ENCODE results near the gene HMOX1.

DNA sequence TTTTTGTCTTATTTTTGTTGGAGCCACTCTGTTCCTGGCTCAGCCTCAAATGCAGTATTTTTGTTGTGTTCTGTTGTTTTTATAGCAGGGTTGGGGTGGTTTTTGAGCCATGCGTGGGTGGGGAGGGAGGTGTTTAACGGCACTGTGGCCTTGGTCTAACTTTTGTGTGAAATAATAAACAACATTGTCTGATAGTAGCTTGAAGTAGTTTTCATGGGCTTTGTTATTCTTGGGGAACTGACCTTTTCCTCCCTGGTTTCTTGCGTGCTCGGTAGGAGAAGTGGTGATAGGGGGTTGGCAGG lies 13.1 kb downstream of the HMOX1 start:
- TF ChIP-seq EZH2phosphoT487 (IDR thresholded peaks at IDR 0.05; ENCODE audit: low read length) (no peak), EZH2 (optimal IDR thresholded peaks at IDR 0.05; ENCODE audit: low read depth, low read length) (no peak)
- TF ChIP-seq, protein P1, sequence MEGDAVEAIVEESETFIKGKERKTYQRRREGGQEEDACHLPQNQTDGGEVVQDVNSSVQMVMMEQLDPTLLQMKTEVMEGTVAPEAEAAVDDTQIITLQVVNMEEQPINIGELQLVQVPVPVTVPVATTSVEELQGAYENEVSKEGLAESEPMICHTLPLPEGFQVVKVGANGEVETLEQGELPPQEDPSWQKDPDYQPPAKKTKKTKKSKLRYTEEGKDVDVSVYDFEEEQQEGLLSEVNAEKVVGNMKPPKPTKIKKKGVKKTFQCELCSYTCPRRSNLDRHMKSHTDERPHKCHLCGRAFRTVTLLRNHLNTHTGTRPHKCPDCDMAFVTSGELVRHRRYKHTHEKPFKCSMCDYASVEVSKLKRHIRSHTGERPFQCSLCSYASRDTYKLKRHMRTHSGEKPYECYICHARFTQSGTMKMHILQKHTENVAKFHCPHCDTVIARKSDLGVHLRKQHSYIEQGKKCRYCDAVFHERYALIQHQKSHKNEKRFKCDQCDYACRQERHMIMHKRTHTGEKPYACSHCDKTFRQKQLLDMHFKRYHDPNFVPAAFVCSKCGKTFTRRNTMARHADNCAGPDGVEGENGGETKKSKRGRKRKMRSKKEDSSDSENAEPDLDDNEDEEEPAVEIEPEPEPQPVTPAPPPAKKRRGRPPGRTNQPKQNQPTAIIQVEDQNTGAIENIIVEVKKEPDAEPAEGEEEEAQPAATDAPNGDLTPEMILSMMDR (IDR thresholded peaks at IDR 0.05; ENCODE audit: low read length): no peak

Measured in MM.1S (cell line).